Transverse colon (tissue), 4 donors: Measurements from ENCODE around the gene OSBPL10. TPM values are rescaled to one million over a fixed set of nuclear protein-coding genes. Genes with fewer than 3 reads are reported as not detected.

Experiments
- DNase-seq: peaks from one replicate; pipeline ENCODE4 v3.0.0-alpha.2; 2019
- H3K27ac ChIP-seq, 4 donors: fragments of 200-600 bp; sonication (generic); 2 replicates each; pipeline ENCODE4 v1.5.1; 2016 to 2018; ENCODE audit warnings: inconsistent platforms in 4 of 4
- H3K27me3 ChIP-seq: fragments of 200-600 bp; sonication (generic); 2 replicates; pipeline ENCODE4 v1.5.1; 2017; ENCODE audit warnings: inconsistent platforms
- H3K36me3 ChIP-seq, 4 donors: fragments of 200-600 bp; sonication (generic); 2 replicates each; pipeline ENCODE4 v1.5.1; 2017 to 2019; ENCODE audit warnings: inconsistent platforms in 4 of 4
- H3K4me1 ChIP-seq, 4 donors: fragments of 200-600 bp; sonication (generic); 2 replicates each; pipeline ENCODE4 v1.5.1; 2017 to 2020; ENCODE audit warnings: inconsistent platforms in 4 of 4
- H3K4me3 ChIP-seq, 4 donors: fragments of 200-600 bp; sonication (generic); 1 replicate in 1 of 4; 2 replicates in 3 of 4; pipeline versions ENCODE4 v1.5.1 to v1.6.1; 2017 to 2019; ENCODE audit warnings: inconsistent platforms in 4 of 4
- H3K9me3 ChIP-seq, 2 donors: fragments of 200-600 bp; sonication (generic); 2 replicates each; pipeline ENCODE4 v1.5.1; 2017 to 2019; ENCODE audit warnings: inconsistent platforms in 2 of 2
- EP300 ChIP-seq: sonication (generic); formaldehyde crosslinking; IDR thresholded peaks from one replicate; pipeline ENCODE4 v1.6.1; 2017; ENCODE audit warnings: antibody characterized with exemption, low read depth
- POLR2A ChIP-seq: fragments of 450-650 bp; IDR thresholded peaks from one replicate; pipeline ENCODE4 v1.6.1; 2016; ENCODE audit warnings: antibody characterized with exemption, mild to moderate bottlenecking, moderate library complexity
- POLR2AphosphoS5 ChIP-seq, 3 donors: sonication (generic); formaldehyde crosslinking; IDR thresholded peaks; one replicate each; pipeline ENCODE4 v1.6.1; 2016; ENCODE audit warnings: antibody characterized with exemption in 3 of 3
- WGBS, 2 donors: methylation state at CpG; one replicate each; pipeline ENCODE4 v1.1.5; 2018; ENCODE audit warnings: low coverage in 1 of 2; 5-methylcytosine and 5-hydroxymethylcytosine counted together
- in situ Hi-C, 4 donors: fragments of 200-750 bp; cut with MboI; loops; one replicate each; pipeline versions ENCODE4 v1.15.0 to v1.15.1; 2017; ENCODE audit warnings: low sequenced_read_pairs in 3 of 4, low pct_ligation_motif_present in 1 of 4, low pct_unique_long_range_greater_than_20kb in 1 of 4
- intact Hi-C: fragments of 100-400 bp; cut with DNase I; formaldehyde crosslinking; loops from one replicate; pipeline ENCODE4 v1.15.1; 2023; ENCODE audit warnings: low total_unique reads
- total RNA-seq, 4 donors: library from RNA; depleted of rRNA; stranded (reverse); fragments of >200 nt; gene quantifications; one replicate each; pipeline ENCODE4 v1.1.0, GENCODE V29; 2016
- TF ChIP-seq, protein P1 (sequence below), 5 experiments: fragments of 200-600 bp in 3 of 5; fragments of 450-650 bp in 2 of 5; sonication (generic) in 3 of 5; IDR thresholded peaks; 1 replicate in 2 of 5; 2 replicates in 3 of 5; pipeline ENCODE4 v1.5.1; 2016 to 2017; ENCODE audit warnings: antibody characterized with exemption in 5 of 5, inconsistent platforms in 3 of 5, mild to moderate bottlenecking in 2 of 5, moderate library complexity in 1 of 5

Gene OSBPL10
- total RNA-seq, 4 donors from 2014 or later: 10.0 to 34.8 (median 19.5) TPM

DNA sequence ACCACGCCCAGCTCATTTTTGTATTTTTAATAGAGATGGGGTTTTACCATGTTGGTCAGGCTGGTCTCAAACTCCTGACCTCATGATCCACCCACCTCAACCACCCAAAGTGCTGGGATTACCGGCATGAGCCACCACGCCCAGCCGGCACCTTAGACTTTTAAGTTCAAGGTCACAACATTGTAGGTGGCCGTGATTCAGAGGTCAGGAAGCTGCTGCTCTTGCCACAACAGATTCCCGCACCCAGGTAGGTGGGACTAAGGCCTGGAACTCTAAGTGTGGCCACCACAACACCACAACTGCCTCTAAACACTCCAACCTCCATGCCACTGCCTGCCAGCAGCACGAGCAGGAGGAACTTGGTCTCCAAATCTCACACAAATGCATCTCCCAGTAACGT, 251.5 kb downstream of the OSBPL10 start:
- intact Hi-C loops (no loop called here), in situ Hi-C loops (no loop called here)
- 93 to 100% methylated on average over 1 to 8 of the region's 8 CpGs for WGBS, 2 donors
- Histone ChIP-seq H3K9me3 (no peaks in the 10 kb centered on the region), H3K4me1 (no peaks in the 10 kb centered on the region), H3K27ac (no peak overlapping the region), H3K4me3 (no peak overlapping the region), H3K27me3 (no peaks in the 10 kb centered on the region), H3K36me3 (no peaks in the 10 kb centered on the region)
- no peak for DNase-seq
- TF ChIP-seq, protein P1, sequence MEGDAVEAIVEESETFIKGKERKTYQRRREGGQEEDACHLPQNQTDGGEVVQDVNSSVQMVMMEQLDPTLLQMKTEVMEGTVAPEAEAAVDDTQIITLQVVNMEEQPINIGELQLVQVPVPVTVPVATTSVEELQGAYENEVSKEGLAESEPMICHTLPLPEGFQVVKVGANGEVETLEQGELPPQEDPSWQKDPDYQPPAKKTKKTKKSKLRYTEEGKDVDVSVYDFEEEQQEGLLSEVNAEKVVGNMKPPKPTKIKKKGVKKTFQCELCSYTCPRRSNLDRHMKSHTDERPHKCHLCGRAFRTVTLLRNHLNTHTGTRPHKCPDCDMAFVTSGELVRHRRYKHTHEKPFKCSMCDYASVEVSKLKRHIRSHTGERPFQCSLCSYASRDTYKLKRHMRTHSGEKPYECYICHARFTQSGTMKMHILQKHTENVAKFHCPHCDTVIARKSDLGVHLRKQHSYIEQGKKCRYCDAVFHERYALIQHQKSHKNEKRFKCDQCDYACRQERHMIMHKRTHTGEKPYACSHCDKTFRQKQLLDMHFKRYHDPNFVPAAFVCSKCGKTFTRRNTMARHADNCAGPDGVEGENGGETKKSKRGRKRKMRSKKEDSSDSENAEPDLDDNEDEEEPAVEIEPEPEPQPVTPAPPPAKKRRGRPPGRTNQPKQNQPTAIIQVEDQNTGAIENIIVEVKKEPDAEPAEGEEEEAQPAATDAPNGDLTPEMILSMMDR (IDR thresholded peaks at IDR 0.05): no peak

DNA sequence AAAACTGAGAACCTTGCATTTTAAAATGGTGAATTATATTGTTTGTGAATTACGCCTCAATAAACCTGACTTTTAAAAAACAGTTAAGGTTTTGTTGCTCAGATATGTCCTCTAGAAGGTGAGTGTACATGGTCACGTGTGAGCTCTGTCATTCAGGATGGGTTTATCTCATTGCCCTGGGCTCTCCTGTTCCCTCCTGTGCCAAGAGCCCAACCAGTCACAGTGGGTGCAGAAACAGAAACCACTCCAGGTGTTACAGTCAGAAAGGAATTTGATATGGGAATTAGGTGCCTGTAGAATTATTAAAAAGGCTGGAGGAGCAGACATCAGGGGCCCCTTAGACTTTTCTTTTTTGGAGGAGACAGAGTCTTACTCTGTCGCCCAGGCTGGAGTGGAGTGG, 252.0 kb downstream of the OSBPL10 start:
- H3K4me1 ChIP-seq: no peaks in the 10 kb centered on the region
- in situ Hi-C loops (no loop called here), intact Hi-C loops (no loop called here)
- H3K4me3 ChIP-seq: no peak overlapping the region
- H3K27me3 ChIP-seq: no peaks in the 10 kb centered on the region
- no peak overlapping the region for H3K27ac ChIP-seq
- WGBS, 2 donors: 79 to 91% methylated on average over 3 of the region's 3 CpGs
- TF ChIP-seq POLR2AphosphoS5 (IDR thresholded peaks at IDR 0.05): no peak
- TF ChIP-seq EP300: no peak
- TF ChIP-seq, protein P1 (IDR thresholded peaks at IDR 0.05): no peak
- no peak for TF ChIP-seq POLR2A
- no peaks in the 10 kb centered on the region for H3K36me3 ChIP-seq
- no peak for DNase-seq
- no peaks in the 10 kb centered on the region for H3K9me3 ChIP-seq

DNA sequence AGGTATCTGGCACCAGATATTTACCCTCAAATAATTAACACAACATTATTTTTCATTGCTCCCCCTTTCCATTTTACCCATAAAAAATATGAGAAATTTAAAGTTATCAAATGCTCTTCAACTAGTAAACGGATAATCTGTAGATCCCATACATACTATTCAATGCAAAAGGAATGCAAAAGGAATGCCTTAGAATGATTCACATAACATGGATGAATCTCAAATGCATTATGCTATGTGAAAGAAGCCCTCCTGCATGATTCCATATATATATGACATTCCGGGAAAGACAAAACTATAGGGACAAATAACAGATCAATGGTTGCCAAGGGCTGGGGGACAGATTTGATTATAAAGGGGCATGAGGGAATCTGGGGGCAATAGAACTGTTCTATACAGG, 252.7 kb downstream of the OSBPL10 start:
- TF ChIP-seq, protein P1 (IDR thresholded peaks at IDR 0.05): no peak
- no peak for TF ChIP-seq POLR2AphosphoS5 (IDR thresholded peaks at IDR 0.05)
- TF ChIP-seq EP300: no peak

DNA sequence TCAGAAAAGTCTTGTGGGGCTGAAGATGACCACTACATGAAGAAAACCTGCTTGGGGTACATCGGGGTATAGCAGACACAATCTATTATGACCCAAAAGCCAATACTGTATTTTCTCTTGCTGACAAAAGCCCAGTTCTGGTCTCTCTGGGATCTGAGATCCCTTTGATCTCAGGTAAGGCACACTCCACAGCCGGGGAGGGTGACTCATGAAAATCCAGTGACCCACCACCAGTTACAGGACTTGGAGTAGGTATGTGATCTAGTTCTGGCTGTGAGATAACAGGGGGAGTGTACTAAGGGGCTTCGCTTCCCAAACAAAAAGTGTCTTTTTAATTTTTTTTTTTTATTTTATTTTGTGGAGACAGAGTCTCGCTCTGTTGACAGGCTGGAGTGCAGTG, 255.1 kb downstream of the OSBPL10 start:
- in situ Hi-C loops: no loop called here
- H3K27ac ChIP-seq: no peak overlapping the region
- TF ChIP-seq, protein P1 (IDR thresholded peaks at IDR 0.05): no peak
- no peak for TF ChIP-seq POLR2A
- TF ChIP-seq POLR2AphosphoS5 (IDR thresholded peaks at IDR 0.05): no peak
- TF ChIP-seq EP300: no peak
- H3K27me3 ChIP-seq: no peaks in the 10 kb centered on the region
- H3K4me3 ChIP-seq: no peak overlapping the region
- intact Hi-C loops: no loop called here
- WGBS, 2 donors: 98 to 100% methylated on average over 4 of the region's 4 CpGs
- no peak for DNase-seq
- no peaks in the 10 kb centered on the region for H3K9me3 ChIP-seq
- H3K4me1 ChIP-seq: no peaks in the 10 kb centered on the region
- H3K36me3 ChIP-seq: no peaks in the 10 kb centered on the region

More for the DNA sequence above, 252.7 kb downstream of the OSBPL10 start:
- no peaks in the 10 kb centered on the region for H3K4me1 ChIP-seq
- H3K27me3 ChIP-seq: no peaks in the 10 kb centered on the region
- H3K4me3 ChIP-seq: no peak overlapping the region
- H3K36me3 ChIP-seq: no peaks in the 10 kb centered on the region
- in situ Hi-C loops (no loop called here), intact Hi-C loops (no loop called here)
- H3K27ac ChIP-seq: no peak overlapping the region
- WGBS, 2 donors: 94 to 100% methylated on average over 2 of the region's 2 CpGs
- no peak for DNase-seq
- H3K9me3 ChIP-seq: no peaks in the 10 kb centered on the region
